PC-3 (cell line): ENCODE measurements around the gene RNLS.

Experiments used
- CTCF ChIP-seq: fragments of 300-600 bp; sonication (generic); conservative IDR thresholded peaks from 2 replicates; pipeline ENCODE4 v1.5.1; 2017; ENCODE audit warnings: antibody characterized with exemption, low read depth, mild to moderate bottlenecking, low read length
- EZH2 ChIP-seq: fragments of 300-600 bp; sonication (generic); IDR thresholded peaks from one replicate; pipeline ENCODE4 v1.6.1; 2017; ENCODE audit warnings: antibody characterized with exemption, mild to moderate bottlenecking, low read length; ENCODE audit not compliant: unreplicated experiment
- EZH2phosphoT487 ChIP-seq: fragments of 300-600 bp; sonication (generic); IDR thresholded peaks from 2 replicates; pipeline ENCODE4 v1.6.1; 2018; ENCODE audit warnings: mild to moderate bottlenecking, antibody characterized with exemption, low read length, borderline replicate concordance

- TF ChIP-seq EZH2phosphoT487, result no peak
- TF ChIP-seq EZH2, result no peak
- TF ChIP-seq CTCF, result no peak
Measured at GRCh38 chr10:88530093-88530492, 53.0 kb downstream of the RNLS start.
